Gastrocnemius medialis (tissue), 4 donors: ENCODE data around the gene ROBO1.

Experiments used
- POLR2A ChIP-seq, 2 donors: fragments of 450-650 bp; IDR thresholded peaks; one replicate each; pipeline ENCODE4 v1.6.1; 2017; ENCODE audit warnings: antibody characterized with exemption in 2 of 2, mild to moderate bottlenecking in 2 of 2, moderate library complexity in 2 of 2
- TF ChIP-seq, protein P1 (sequence below), 5 experiments: fragments of 450-650 bp in 3 of 5; fragments of 200-600 bp in 2 of 5; sonication (generic) in 2 of 5; IDR thresholded peaks in 4 of 5; conservative IDR thresholded peaks in 1 of 5; 1 replicate in 4 of 5; 2 replicates in 1 of 5; pipeline ENCODE4 v1.5.1; 2016 to 2019; ENCODE audit warnings: antibody characterized with exemption in 5 of 5, mild to moderate bottlenecking in 3 of 5, moderate library complexity in 3 of 5

DNA sequence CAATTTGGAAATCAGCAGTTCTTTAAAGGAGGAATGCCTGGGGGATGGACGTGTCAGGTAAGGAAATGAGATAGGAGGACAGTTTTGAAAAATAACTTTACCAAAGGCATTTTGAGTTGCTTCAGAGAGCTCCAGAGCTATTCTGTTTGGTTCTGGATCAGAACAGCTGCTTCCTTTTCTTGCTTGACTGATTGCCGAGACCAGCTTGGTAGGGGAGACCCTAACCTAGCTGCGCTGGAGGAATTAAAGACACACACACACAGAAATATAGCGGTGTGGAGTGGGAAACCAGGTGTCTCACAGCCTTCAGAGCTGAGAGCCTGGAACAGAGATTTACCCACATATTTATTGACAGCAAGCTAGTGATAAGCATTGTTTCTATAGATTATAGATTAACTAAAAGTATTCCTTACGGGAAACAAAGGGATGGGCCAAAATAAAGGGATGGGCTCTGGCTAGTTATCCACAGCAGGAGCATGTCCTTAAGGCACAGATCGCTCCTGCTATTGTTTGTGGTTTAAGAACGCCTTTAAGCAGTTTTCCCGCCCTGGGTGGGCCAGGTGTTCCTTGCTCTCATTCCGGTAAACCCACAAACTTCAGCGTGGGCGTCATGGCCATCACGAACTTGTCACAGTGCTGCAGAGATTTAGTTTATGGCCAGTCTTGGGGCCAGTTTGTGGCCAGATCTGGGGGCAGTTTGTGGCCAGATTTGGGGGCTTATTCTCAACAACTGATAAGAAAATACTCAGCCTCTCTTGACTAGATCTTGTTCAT is 556.0 kb downstream of the ROBO1 start:
- TF ChIP-seq, protein P1, sequence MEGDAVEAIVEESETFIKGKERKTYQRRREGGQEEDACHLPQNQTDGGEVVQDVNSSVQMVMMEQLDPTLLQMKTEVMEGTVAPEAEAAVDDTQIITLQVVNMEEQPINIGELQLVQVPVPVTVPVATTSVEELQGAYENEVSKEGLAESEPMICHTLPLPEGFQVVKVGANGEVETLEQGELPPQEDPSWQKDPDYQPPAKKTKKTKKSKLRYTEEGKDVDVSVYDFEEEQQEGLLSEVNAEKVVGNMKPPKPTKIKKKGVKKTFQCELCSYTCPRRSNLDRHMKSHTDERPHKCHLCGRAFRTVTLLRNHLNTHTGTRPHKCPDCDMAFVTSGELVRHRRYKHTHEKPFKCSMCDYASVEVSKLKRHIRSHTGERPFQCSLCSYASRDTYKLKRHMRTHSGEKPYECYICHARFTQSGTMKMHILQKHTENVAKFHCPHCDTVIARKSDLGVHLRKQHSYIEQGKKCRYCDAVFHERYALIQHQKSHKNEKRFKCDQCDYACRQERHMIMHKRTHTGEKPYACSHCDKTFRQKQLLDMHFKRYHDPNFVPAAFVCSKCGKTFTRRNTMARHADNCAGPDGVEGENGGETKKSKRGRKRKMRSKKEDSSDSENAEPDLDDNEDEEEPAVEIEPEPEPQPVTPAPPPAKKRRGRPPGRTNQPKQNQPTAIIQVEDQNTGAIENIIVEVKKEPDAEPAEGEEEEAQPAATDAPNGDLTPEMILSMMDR (IDR thresholded peaks at IDR 0.05 in 4 of 5, conservative IDR thresholded peaks at IDR 0.05 in 1 of 5) = no peak
- no peak for TF ChIP-seq POLR2A (IDR thresholded peaks at IDR 0.05)
